CD4-positive, alpha-beta T cell (primary cell): ENCODE measurements around the gene SETX. TPM values are rescaled to one million over a fixed set of nuclear protein-coding genes. Genes with fewer than 3 reads are reported as not detected.

ENCODE experiments used
- ATAC-seq: fragments of 200-7000 bp; cut with Tn5 transposase; one replicate; pipeline ENCODE4 v1.10.0; 2022; ENCODE audit warnings: mild to moderate bottlenecking; ENCODE audit not compliant: poor library complexity
- CTCF ChIA-PET: fragments of 350-600 bp; sonication (Branson Sonifier 250); formaldehyde crosslinking; loops from one replicate; lab custom pipeline; 2021; ENCODE audit warnings: antibody characterized with exemption, inconsistent platforms; lab: Charles Lee
- POLR2A ChIA-PET: fragments of 350-600 bp; sonication (Branson Sonifier 250); formaldehyde crosslinking; loops from one replicate; lab custom pipeline; 2021; ENCODE audit warnings: antibody characterized with exemption, inconsistent platforms; lab: Charles Lee
- DNase-seq, 14 experiments: peaks; one replicate each; pipeline ENCODE4 v3.0.0-alpha.2; 2013 to 2020; ENCODE audit warnings: mixed read lengths in 2 of 14
- H3K27ac ChIP-seq, 2 donors: one replicate each; pipeline versions ENCODE4 v1.5.1 to v1.7.0; 2013; ENCODE audit warnings: low read length in 2 of 2, low read depth in 1 of 2, mild to moderate bottlenecking in 1 of 2
- H3K27me3 ChIP-seq, 2 experiments: 1 replicate in 1 of 2; 2 replicates in 1 of 2; pipeline versions ENCODE4 v1.6.1 to v1.7.0; 2013; ENCODE audit warnings: low read length in 2 of 2, control low read depth in 1 of 2, mild to moderate bottlenecking in 1 of 2, moderate library complexity in 1 of 2; ENCODE audit not compliant: insufficient read depth in 2 of 2, control insufficient read depth in 1 of 2
- H3K36me3 ChIP-seq: one replicate; pipeline ENCODE4 v1.6.1; 2013; ENCODE audit warnings: low read length, control low read depth; ENCODE audit not compliant: insufficient read depth
- H3K4me1 ChIP-seq: one replicate; pipeline ENCODE4 v1.6.1; 2013; ENCODE audit warnings: low read length, control low read depth; ENCODE audit not compliant: insufficient read depth
- H3K4me3 ChIP-seq: one replicate; pipeline ENCODE4 v1.5.1; 2013; ENCODE audit warnings: mild to moderate bottlenecking, low read length, moderate library complexity
- H3K9me3 ChIP-seq, 2 experiments: 1 replicate in 1 of 2; 2 replicates in 1 of 2; pipeline versions ENCODE4 v1.6.1 to v1.7.0; 2013; ENCODE audit warnings: low read length in 2 of 2, mild to moderate bottlenecking in 2 of 2, control low read depth in 1 of 2, moderate library complexity in 1 of 2; ENCODE audit not compliant: control insufficient read depth in 1 of 2, insufficient read depth in 1 of 2
- H3K27ac Mint-ChIP-seq: one replicate; pipeline ENCODE4 v1.8.0; 2020; ENCODE audit warnings: mixed read lengths
- H3K27me3 Mint-ChIP-seq: one replicate; pipeline ENCODE4 v1.8.0; 2021; ENCODE audit warnings: mixed read lengths
- H3K36me3 Mint-ChIP-seq: one replicate; pipeline ENCODE4 v1.8.0; 2021; ENCODE audit warnings: low read depth, mixed read lengths
- H3K4me1 Mint-ChIP-seq: one replicate; pipeline ENCODE4 v1.8.0; 2021; ENCODE audit warnings: low read depth, mixed read lengths
- H3K4me3 Mint-ChIP-seq: one replicate; pipeline ENCODE4 v1.8.0; 2020; ENCODE audit warnings: mild to moderate bottlenecking, mixed read lengths
- H3K9me3 Mint-ChIP-seq: one replicate; pipeline ENCODE4 v1.8.0; 2020; ENCODE audit warnings: mixed read lengths
- CTCF ChIP-seq: fragments of 200-600 bp; IDR thresholded peaks from one replicate; pipeline ENCODE4 v1.8.0; 2022; ENCODE audit warnings: antibody characterized with exemption, mild to moderate bottlenecking
- intact Hi-C, 2 experiments: fragments of 100-400 bp; cut with DNase I in 1 of 2; cut with micrococcal nuclease in 1 of 2; formaldehyde crosslinking; loops; one replicate each; pipeline versions ENCODE4 v1.15.1 to v1.9.0; 2023 to 2025; cut with DNase I, micrococcal nuclease
- total RNA-seq, 174 experiments: library from RNA in 2 of 174; stranded (reverse) in 2 of 174; gene quantifications; one replicate each; pipeline ENCODE4 v1.2.3 and lab custom pipeline; 2021 to 2026

The SETX gene
- total RNA-seq, 2 experiments from 2014 or later: 36.1 to 37.7 TPM

- H3K4me1 ChIP-seq: peaks cover 6% of the 10 kb centered on the region
- H3K27ac Mint-ChIP-seq: no peak overlapping the region
- peaks cover 82% of the 10 kb centered on the region for H3K36me3 ChIP-seq
- H3K36me3 Mint-ChIP-seq: peaks cover 97% of the 10 kb centered on the region
- no peak overlapping the region for H3K4me3 ChIP-seq
- TF ChIP-seq CTCF: no peak
- no peaks in the 10 kb centered on the region for H3K9me3 ChIP-seq
- ChIA-PET POLR2A (no interaction called here), CTCF (no interaction called here)
- H3K4me1 Mint-ChIP-seq: peaks cover 15% of the 10 kb centered on the region
- ATAC-seq (no peak), DNase-seq (no peak)
- H3K9me3 Mint-ChIP-seq: no peaks in the 10 kb centered on the region
- no peak overlapping the region for H3K27ac ChIP-seq
- no peaks in the 10 kb centered on the region for H3K27me3 ChIP-seq
- no peak overlapping the region for H3K4me3 Mint-ChIP-seq
- intact Hi-C loops: no loop called here
- no peaks in the 10 kb centered on the region for H3K27me3 Mint-ChIP-seq
Observed at GRCh38 chr9:132387133-132387532, 32.3 kb upstream of the SETX start.

- peaks cover 78% of the 10 kb centered on the region for H3K36me3 Mint-ChIP-seq
- ATAC-seq (no peak), DNase-seq (no peak)
- no peaks in the 10 kb centered on the region for H3K27me3 Mint-ChIP-seq
- no peak overlapping the region for H3K4me3 ChIP-seq
- peaks cover 6% of the 10 kb centered on the region for H3K4me1 ChIP-seq
- peaks cover 74% of the 10 kb centered on the region for H3K36me3 ChIP-seq
- H3K9me3 ChIP-seq: no peaks in the 10 kb centered on the region
- H3K4me1 Mint-ChIP-seq: peaks cover 19% of the 10 kb centered on the region
- H3K4me3 Mint-ChIP-seq: no peak overlapping the region
- H3K27ac Mint-ChIP-seq: peak overlapping the region; percentile 18
- POLR2A ChIA-PET: no interaction called here
- H3K27me3 ChIP-seq: no peaks in the 10 kb centered on the region
- CTCF ChIA-PET: interaction anchor here (0.5 kb wide), 1 partner anchor 358 kb away, joined by 3 read pairs; no protein-coding TSS in a partner anchor
- H3K9me3 Mint-ChIP-seq: no peaks in the 10 kb centered on the region
- intact Hi-C loops: no loop called here
- H3K27ac ChIP-seq: no peak overlapping the region
- no peak for TF ChIP-seq CTCF
Observed at GRCh38 chr9:132384376-132384775, 29.6 kb upstream of the SETX start.

- H3K36me3 ChIP-seq: peaks cover 74% of the 10 kb centered on the region
- H3K36me3 Mint-ChIP-seq: peaks cover 69% of the 10 kb centered on the region
- DNase-seq (no peak), ATAC-seq (no peak)
- H3K4me1 ChIP-seq: peaks cover 6% of the 10 kb centered on the region
- H3K9me3 Mint-ChIP-seq: no peaks in the 10 kb centered on the region
- peak overlapping the region in 1 of 2 donors; percentile 13 for H3K27ac ChIP-seq
- no peak overlapping the region for H3K4me3 ChIP-seq
- H3K27me3 Mint-ChIP-seq: no peaks in the 10 kb centered on the region
- no peaks in the 10 kb centered on the region for H3K27me3 ChIP-seq
- intact Hi-C loops: no loop called here
- H3K4me3 Mint-ChIP-seq: no peak overlapping the region
- POLR2A ChIA-PET: interaction anchor here (1.1 kb wide), 1 partner anchor 29 kb away, joined by 3 read pairs; the partner anchor contains the start of gene SETX
- peaks cover 19% of the 10 kb centered on the region for H3K4me1 Mint-ChIP-seq
- TF ChIP-seq CTCF: no peak
- peak overlapping the region; percentile 18 for H3K27ac Mint-ChIP-seq
- no peaks in the 10 kb centered on the region for H3K9me3 ChIP-seq
- CTCF ChIA-PET: interaction anchor here (1.2 kb wide), 1 partner anchor 11 kb away, joined by 3 read pairs; no protein-coding TSS in a partner anchor
Observed at GRCh38 chr9:132383462-132383883, 28.7 kb upstream of the SETX start.
